Cardiac fibroblast (primary cell): ENCODE measurements around the gene OBSCN.

Experiments used
- DNase-seq, 2 donors: peaks; one replicate each; pipeline versions ENCODE4 v3.0.0 to v3.0.0-alpha.2; 2010; ENCODE audit warnings: low read depth in 2 of 2
- H3K4me3 ChIP-seq, 2 donors: replicated peaks in 1 of 2; 1 replicate in 1 of 2; 2 replicates in 1 of 2; pipeline ENCODE4 v1.5.1; 2011; ENCODE audit warnings: low read depth in 2 of 2, low read length in 2 of 2, mild to moderate bottlenecking in 2 of 2, moderate library complexity in 1 of 2
- CTCF ChIP-seq: IDR thresholded peaks from one replicate; pipeline ENCODE4 v1.5.1; 2011; ENCODE audit warnings: low read depth, mild to moderate bottlenecking, low read length, inconsistent platforms

Gene OBSCN

GRCh38 chr1:228350831-228351781 is 143.3 kb downstream of the OBSCN start:
- no peak for DNase-seq
- no peak overlapping the region for H3K4me3 ChIP-seq
- TF ChIP-seq CTCF, result no peak

GRCh38 chr1:228351850-228352249 is 144.0 kb downstream of the OBSCN start:
- no peak for DNase-seq
- no peak for TF ChIP-seq CTCF

GRCh38 chr1:228352677-228353481 is 145.0 kb downstream of the OBSCN start:
- no peak for DNase-seq
- no peak overlapping the region for H3K4me3 ChIP-seq
- TF ChIP-seq CTCF, result no peak

More at GRCh38 chr1:228351850-228352249, 144.0 kb downstream of the OBSCN start:
- H3K4me3 ChIP-seq, result no peak overlapping the region

GRCh38 chr1:228353601-228354371 is 145.9 kb downstream of the OBSCN start:
- DNase-seq, result no peak
- no peak for TF ChIP-seq CTCF
- no peak overlapping the region for H3K4me3 ChIP-seq

GRCh38 chr1:228354390-228355320 is 146.8 kb downstream of the OBSCN start:
- no peak for DNase-seq
- H3K4me3 ChIP-seq, result no peak overlapping the region
- no peak for TF ChIP-seq CTCF
